Thyroid gland (tissue), 4 donors: ENCODE data around the gene ATIC.

Source experiments
- CTCF ChIP-seq, 6 experiments: fragments of 200-600 bp in 3 of 6; fragments of 450-650 bp in 3 of 6; sonication (generic) in 3 of 6; IDR thresholded peaks; one replicate each; pipeline ENCODE4 v1.5.1; 2016 to 2019; ENCODE audit warnings: antibody characterized with exemption in 6 of 6, mild to moderate bottlenecking in 2 of 6, inconsistent platforms in 1 of 6, moderate library complexity in 1 of 6
- POLR2A ChIP-seq, 2 donors: fragments of 450-650 bp; IDR thresholded peaks; one replicate each; pipeline ENCODE4 v1.6.1; 2017; ENCODE audit warnings: antibody characterized with exemption in 2 of 2, mild to moderate bottlenecking in 2 of 2, moderate library complexity in 1 of 2

- TF ChIP-seq CTCF (IDR thresholded peaks at IDR 0.05) (no peak), POLR2A (IDR thresholded peaks at IDR 0.05) (no peak)
Measured at GRCh38 chr2:215332872-215333595, 21.2 kb downstream of the ATIC start.
